GM18907 (cell line): Measurements from ENCODE around the gene SPPL2B.

ENCODE experiments used
- ATAC-seq: cut with Tn5 transposase; IDR thresholded peaks from one replicate; pipeline ENCODE4 v1.9.1; 2021; ENCODE audit warnings: mild to moderate bottlenecking, moderate library complexity; ENCODE audit not compliant: unreplicated experiment

The SPPL2B gene

DNA sequence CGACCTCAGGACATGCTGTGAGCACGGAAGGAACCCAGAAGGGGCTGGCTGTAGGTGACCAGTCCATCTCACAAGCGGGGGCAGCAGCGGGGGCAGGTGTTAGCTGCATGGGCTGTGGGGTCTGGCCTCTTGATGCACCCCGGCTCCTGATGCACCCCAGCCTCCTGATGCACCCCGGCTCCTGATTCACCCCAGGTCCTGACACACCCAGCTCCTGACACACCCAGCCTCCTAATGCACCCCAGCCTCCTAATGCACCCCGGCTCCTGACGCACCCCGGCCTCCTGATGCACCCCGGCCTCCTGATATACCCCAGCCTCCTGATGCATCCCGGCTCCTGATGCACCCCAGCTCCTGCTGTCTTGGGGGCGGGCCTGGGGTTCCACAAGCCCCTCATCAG, 7.5 kb upstream of the SPPL2B start:
- ATAC-seq = no peak

GRCh38 chr19:2321565-2322283, 6.8 kb upstream of the SPPL2B start:
- ATAC-seq = no peak

DNA sequence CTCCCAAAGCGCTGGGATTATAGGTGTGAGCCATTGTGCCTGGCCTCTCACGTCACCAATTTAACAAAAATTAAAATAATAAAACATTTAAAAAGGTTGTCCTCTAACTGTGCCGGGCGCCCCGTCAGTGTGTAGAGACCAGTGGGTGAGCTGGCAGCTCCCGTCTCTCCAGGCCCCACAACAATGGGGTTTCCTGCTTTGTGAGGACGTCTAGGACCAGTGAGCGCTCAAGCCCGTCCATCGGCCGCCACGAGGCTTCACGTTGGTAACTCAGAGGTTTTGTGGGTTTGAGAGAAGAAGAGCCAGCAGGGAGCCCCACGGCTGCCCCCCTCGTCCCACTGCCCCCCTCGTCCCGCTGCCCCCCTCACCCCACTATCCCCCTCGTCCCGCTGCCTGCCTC, 4.8 kb upstream of the SPPL2B start:
- no peak for ATAC-seq

DNA sequence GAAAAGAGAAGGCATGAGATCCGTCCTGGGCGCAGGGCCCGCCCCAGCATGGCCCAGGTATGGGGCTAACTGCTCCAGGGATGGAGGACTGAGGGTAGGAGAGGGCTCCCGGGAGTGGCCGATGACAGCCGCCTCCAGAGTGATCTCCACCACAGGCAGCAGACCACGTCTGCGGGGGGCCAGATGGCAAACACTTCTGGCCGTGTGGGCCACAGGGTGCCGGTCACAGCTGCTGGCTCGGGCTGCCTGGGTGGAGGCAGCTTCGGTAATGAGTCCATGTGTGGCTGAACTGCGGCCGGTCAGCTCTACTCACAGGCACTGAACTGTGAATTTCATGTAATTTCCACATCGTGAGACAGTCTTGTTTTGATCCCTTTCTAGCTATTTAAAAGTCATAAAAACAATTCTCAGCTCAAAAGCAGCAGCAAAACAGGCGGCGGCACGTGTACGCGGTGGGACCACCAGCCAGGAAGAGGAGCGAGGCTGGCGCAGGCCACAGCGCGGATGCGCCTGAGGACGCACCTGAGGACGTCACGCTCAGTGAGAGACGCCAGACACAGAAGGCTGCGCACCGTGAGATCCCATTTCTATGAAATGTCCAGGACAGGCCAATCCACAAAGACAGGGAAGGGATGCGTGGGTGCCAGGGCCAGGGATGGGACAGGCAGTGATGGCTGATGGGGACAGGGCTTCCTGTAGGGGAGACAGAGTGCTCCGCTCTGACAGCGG, 4.1 kb upstream of the SPPL2B start:
- no peak for ATAC-seq

DNA sequence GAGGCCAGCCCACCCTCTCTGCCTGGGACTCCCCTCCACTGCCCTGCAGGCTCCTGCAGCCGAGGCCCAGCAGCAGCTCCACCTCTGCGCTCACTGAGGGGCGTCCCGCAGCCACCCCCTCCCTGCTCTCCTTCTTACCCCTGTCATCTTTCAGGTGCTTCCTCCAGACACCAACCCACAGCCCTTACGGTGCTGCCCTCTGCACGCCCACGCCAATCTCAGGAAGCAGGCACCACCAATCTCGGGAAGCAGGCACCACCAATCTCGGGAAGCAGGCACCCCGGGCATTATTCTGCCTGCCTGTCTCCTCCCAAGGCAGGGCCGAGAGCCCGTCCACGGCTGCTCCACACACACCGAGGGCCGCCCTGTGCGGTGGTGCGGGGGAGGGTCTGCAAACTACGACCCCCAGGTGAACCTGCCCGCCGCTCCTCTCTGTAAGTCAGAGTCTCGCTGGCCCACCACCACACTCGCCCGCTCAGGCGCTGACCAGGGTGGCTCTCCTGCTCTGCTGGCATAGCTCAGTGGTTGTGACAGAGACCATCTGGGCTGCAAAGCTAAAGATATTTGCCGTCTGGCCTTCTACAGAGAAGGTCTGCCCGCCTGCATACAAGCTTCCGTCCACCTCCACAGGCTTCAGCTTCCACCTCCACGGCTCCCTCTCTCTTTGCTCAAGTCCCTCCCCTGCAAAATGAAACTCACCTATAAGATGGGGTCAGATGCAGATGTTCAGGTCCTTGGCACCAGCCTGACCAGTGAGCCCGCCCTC, 3.0 kb upstream of the SPPL2B start:
- no peak for ATAC-seq

GRCh38 chr19:2326699-2327360, 1.7 kb upstream of the SPPL2B start:
- no peak for ATAC-seq

GRCh38 chr19:2327773-2328400, 597 bp upstream of the SPPL2B start:
- peak; percentile 6 for ATAC-seq

- no peak for ATAC-seq
Measured at GRCh38 chr19:2329149-2329478, 630 bp downstream of the SPPL2B start.

DNA sequence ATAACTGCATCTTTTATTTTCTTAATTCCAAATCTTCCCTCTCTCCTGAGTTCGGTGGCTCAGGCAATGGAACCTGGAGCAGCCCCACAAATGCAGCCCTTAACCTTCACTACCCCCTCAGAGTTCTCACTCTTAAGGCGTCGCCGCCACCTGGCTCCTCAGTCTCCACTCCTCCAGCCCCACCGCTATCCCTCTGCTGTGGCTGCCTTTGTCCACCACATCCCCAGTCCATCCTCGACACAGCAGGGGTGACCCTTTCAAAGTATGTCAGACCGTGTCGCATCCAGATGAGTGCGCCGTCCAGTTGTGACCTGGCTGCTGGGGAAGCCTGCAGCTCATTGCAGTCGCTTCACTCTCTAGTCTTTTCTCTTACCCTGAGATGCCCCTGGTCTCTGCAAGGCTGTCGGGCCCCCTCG, 1.0 kb downstream of the SPPL2B start:
- ATAC-seq = no peak

DNA sequence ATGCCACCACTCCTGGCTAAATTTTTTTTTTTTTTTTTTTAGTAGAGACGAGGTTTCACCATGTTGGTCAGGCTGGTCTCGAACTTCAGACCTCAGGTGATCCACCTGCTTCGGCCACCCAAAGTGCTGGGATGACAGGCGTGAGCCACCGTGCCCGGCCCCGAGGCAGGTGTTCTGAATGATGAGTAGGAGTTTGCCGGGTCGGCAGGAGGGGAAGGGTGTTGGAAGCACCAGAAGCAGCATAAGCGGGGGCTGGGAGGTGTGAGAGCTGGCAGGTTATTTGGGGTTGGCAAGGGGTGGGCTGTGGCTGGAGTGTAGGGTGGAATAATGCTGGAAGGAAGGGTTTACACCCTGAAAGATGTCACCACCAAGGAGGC, 1.8 kb downstream of the SPPL2B start:
- no peak for ATAC-seq

GRCh38 chr19:2330632-2331284, 2.3 kb downstream of the SPPL2B start:
- no peak for ATAC-seq

DNA sequence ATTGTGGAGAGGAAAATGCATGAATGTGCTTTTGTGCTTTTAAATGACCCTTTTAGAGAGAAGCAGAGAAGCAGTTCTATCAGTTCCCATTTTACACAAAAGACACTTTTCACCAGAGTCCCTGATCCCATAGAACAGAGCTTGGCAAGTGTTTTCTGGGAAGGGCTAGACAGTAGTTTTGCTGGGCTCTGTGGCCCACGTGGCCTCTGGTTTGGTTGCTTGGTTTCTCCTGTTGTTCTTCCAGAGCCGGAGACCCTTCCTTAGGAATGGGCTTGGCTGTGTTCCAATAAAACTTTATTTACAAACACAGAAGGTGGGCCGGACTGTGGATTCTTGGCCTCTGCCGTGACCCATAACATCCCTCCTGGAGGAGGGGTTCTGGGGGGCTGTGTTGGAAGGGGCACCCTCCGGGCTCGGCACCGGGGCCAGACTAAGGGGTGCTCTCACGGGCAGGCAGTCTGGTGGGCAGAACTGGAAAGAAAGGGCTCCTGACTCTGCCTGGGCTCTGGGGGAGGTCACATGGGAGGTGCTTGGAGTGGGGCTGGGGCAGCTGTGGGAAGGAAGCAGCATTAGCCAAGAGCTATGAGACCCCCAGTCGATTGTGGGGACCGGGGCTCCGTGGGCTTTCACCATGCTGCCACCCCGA, 3.2 kb downstream of the SPPL2B start:
- no peak for ATAC-seq

DNA sequence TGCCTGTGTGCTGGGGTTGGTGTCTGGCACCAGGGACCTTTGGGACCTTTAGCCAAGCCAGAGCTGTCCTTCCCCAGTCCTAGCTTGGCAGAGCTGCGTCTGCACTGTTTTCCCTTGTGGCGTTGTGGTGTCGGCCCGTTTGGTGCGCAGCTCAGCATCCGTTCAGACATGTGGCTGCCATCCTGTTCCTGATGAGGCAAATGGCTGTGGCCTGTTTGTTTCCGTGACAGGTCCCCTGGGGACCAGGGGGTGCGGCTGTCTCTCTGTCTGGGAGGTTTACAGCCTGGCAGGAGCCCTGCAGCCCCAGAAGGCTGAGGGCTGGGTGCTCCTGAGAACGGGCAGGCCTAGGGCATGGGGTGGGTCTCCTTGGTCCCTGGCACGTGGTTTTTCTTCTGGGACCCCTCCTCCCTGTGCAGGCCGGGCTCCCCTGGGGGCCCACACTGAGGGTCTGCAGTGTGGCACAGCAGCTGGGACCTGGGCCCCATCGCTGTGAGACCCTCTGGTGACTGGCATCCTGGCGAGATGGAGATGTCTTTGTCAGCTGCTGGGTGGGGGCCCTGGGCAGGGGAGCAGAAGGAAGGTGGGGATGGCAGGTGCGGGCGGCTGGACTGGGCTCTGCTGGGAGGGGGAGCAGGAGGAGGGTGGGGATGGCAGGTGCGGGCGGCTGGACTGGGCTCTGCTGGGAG, 4.0 kb downstream of the SPPL2B start:
- ATAC-seq = peak; percentile 38

DNA sequence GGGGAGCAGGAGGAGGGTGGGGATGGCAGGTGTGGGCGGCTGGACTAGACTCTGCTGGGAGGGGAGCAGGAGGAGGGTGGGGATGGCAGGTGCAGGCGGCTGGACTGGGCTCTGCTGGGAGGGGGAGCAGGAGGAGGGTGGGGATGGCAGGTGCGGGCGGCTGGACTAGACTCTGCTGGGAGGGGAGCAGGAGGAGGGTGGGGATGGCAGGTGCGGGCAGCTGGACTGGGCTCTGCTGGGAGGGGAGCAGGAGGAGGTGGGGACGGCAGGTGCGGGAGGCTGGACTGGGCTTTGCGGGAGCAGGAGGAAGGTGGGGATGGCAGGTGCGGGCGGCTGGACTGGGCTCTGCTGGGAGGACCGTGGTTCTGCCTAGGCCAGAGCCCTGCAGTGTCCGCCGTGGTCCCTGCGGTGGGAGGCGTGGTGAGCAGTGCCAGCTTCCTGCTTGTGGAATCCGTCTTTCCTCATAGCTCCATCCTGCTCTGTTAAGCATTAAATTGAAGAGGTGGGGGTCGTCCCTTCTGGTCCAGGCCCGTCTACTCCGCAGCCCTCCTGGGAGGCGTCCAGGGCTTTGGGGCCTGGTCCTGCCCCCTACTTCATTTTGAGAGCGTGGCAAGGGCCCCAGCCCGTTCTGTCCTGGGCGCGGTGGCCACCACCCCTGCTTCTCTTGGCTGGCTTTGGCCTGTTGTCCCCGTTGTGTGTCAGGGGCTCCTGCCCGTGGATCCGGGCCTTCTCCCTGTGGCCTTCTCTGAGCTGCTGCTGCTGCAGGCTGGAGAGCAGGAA, 4.7 kb downstream of the SPPL2B start:
- ATAC-seq = no peak

GRCh38 chr19:2333807-2334211, 5.3 kb downstream of the SPPL2B start:
- no peak for ATAC-seq

GRCh38 chr19:2334426-2334825, 5.9 kb downstream of the SPPL2B start:
- ATAC-seq = no peak

GRCh38 chr19:2334986-2335846, 6.7 kb downstream of the SPPL2B start:
- no peak for ATAC-seq

DNA sequence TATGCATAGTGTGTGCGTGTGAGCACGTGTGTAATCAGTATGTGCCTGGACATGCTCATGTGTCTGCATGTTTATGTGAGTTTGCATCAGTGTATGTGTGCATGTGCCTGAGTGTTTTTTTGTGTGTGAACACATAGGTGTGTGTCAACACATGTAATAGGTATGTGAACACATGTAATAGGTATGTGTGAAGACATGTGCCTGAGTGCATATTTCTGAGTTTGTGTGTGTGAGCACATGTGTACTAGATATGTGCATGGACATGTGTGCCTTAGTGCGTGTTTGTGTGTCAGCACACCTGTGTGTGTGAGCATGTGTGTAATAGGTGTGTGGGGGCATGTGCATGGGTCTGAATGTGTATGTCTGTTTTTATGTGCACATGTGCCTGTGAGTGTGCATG, 7.4 kb downstream of the SPPL2B start:
- no peak for ATAC-seq
